IPS DF 4.7 (cell line): Measurements from ENCODE around the gene CCDC12.

ENCODE experiments used
- DNase-seq: peaks from one replicate; pipeline ENCODE4 v3.0.0-alpha.2; 2013; ENCODE audit warnings: low spot score; ENCODE audit errors: extremely low read depth

CCDC12 gene

DNA sequence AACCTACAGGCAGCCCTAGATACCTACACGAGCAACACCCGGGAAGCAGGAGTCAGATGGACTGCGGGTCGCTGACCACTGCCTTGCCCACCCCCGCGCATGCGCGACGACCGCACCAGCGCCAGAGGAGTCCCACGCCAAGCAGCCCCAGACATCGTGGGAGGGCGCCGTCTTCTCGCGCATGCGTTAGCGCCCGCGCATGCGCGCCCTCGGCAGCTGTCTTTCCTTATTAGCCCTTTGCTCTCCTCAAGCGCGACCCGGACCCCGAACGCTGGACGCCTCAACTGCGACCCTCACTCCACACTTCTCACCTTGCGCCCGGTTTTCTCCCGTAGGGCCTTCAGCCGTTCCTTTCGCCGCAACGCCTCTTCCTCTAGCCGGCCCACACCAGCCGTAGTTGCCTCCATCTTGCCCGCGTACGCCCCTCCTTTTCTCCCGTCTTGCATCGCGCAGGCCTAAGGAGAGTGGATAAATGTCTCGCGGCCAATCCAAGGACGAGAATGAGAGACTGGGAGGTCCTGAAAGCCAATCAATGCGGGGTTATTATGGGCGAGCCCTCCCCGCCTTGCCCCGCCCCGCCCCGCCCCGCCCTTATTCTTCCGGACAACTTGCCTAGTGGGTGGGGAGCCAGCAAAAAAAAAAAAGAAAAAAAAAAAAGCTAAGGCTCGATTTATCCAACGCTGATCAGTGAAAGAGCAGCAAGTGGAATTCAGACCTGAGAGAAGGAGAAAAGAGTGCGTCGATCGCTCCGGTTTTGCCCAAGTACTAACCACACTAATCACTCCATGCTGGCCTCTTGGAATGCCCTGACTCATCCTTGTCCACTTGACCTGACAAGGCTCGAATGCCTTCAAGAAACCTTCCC, at the start of gene CCDC12:
Gene CCDC12 (minus strand): TSS at position 420 of the 865 bp plus-strand sequence. CDS start 13 bp downstream, at position 407.
- peak; percentile 86 for DNase-seq

DNA sequence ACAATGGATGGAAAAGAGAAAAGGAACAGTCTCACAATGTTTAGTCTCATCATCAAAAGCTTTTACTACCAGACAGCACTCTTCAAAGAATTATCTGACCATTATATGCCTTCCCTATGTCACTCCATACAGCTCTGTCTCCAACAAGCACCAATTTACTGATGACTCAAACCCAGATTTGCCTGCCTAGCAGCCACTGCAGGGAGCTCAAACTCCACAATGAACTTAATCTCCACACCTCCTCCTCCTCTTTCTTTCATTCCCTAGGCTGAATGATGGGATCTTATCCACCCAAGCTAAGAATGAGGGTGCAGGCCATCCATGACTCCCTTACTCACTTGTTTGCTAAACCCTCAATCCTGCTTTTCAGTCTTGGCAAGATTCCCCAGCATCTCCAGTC, 48.4 kb upstream of the CCDC12 start:
- DNase-seq, result no peak

DNA sequence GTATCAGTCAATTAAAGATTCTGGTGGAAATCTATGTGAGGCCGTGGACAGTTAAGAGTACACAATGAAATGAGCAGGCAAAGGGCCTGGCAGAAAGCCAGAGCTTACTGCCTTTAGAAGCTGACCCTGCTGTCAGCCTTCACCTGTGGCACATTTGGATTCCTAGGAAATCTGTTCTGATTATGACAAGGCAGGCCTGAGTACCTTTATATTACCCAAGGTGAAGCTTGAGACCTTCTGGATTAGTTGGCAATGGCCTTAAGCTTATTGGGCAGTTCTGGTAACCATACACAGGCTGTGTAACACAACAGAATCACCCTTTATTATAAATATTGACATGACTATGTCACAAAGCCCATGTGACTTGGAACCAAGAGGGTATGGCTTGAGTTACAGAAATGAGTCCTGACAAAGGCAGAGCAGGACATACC, 46.1 kb upstream of the CCDC12 start:
- no peak for DNase-seq

DNA sequence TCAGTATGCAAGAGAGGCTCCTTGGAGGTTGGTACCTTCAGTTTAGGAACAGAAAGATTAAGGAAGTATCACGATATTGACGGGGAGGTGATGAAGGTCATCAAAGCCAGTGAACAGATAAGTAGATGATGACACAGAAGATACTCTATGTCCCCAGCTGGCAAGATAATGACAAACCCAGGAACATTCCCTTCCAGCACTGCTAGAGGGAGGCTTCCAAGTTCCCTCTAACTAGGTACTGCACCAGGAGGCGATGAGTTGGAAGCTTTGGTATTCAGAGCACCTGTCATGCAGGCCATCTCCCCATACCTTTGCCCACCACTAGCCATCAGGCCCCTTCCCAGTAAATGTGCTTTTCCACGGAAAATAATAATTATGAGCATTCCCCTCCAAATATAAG, 43.8 kb upstream of the CCDC12 start:
- DNase-seq, result no peak

DNA sequence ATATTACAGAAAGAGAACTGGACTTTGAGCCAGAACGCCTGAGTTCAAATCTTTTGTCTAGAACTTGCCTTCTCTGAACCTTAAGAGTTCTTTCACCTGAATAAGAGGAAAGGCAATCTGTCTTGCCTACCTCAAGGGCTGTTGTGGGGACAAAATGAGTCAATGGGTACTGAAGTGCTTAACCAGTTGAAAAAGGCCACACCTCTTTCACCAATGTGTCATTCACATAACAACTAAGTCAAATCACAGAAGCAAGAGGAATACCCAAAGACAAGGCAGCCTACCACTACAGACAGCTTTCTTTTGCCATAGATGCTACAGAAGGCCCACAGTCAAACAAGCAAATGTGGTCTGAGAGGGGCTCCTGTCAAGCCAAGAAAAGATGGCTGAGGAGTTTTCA, 42.7 kb upstream of the CCDC12 start:
- DNase-seq, result no peak

DNA sequence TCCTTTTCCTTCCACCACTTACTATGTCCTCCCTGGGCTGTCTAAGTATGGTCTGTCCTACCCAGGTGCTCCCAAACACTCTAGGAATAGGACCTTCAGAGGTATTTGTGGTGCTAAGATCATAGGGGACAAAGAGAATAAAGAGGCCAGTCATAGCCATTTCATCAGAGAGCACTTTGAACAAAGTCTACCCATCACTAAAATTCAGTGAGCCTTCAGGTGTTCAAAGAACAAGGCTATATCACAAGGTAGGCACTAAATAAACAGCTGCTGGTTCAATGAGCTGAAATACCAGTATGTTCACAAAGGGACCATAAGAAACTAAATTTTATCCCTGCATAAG, 41.7 kb upstream of the CCDC12 start:
- DNase-seq, result no peak

DNA sequence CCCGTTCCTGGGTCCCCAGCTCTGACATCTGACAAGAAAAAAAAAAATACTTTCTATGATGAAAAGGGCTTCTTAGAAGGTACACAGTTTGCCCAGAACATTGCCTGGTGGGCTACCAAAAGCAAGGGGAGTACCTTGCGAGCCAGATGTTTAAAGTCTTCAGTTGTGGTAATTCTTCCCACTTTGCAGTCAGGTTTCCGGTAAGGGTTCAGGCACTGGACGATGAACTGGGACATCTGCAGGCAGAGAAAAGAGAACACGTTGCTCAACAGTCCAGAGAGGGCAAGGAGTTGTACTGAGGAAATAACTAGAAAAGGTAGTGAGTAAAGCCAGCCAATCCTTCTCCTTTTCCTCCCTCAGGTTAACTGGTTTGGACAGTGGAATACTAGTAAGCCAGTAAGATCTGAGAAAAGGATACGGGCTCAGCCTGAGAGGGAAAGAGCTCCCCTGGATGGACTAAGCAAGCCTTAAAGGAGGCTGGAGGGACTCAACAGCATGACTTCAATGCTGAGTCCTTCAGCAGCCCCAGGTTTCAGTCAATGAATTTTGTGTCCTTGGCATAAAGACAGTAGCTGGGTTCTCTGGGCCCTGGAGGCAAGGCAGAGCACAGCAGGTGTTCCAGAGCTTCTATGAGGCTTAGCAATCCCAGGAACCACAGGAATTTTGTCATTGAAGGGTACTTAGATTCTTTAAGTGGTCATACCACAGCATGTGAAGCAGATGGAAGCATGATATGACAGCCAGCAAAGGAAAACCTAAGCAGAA, 41.1 kb upstream of the CCDC12 start:
- DNase-seq, result no peak

DNA sequence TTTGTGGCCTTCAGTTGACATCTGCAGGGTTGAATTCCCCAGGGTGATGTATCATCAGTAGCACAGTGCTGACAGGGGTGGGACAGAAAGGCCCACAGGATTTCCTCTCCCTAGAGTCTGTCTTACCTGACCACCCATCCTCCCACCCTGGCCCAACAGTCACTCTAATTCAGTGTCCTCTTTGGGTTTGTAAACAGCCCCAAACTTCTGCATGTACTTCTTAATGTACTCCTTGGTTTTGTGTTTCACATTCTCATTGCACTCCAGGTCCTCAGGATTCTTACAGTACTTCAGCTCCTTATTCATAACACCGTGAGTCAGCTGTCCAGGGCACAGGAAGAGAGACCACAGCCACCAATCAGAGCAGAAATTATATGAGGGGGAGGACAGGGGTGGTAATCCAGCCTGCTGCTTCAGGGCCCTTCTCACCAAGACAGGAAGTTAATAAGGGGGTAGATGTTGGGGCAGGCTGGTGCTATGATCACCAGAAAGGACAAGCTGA, 40.4 kb upstream of the CCDC12 start:
- DNase-seq, result no peak

DNA sequence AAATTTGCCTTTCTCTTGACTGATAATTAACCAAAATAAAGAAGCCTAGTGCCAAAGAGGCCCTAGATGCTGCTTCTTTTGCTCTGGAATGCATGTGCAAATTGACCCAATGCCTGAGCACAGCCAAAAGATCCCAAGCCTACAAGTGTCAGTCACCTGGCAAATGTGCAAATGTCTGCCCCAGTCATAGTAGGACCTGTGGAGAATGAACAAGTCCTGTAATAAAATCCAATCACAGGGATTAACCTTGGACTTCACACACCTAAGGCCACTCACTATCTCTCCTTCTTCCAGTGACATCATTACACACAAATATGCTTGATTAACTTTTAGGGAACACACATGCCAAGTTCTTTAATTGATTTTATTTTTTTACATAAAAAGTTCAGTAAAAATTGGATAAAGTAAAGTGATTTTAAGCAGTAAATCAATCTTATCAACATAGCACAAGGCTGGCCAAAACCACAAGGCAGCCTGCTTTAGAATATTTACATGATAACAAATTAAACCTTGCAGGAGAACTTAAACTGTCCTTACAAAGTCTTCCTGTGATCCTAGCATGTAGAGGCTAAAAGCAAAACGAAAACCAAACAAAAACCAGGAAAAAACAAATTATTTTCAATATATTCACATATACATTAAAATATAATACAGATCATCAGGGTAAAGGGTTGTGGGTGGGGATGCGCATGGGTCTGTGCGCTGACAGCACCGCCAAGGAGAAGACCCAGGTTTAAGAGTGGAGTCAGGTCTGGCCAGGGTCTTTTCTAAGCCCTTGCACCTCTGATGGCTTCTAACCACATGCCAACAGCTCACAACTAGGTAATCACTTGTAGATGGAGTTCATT, 39.8 kb upstream of the CCDC12 start:
- no peak for DNase-seq

DNA sequence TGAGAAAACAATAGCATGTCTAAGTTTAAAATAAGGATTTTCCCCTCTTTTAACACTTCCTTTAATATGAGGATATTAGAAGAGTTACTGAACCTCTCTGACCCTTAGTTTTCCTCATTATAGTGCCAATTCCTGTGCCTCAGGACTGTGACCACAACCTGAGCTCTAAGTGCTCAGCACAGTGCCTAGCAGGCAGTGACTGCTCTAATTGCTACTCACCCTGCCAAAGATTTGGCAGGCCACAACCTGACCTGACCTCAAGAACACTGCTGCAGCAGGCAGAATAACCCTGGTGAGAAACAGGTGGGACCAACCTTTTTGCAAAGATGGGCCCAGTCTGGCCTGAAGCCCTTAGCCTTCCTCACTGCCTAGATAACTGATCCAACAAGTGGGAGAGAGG, 38.6 kb upstream of the CCDC12 start:
- no peak for DNase-seq

DNA sequence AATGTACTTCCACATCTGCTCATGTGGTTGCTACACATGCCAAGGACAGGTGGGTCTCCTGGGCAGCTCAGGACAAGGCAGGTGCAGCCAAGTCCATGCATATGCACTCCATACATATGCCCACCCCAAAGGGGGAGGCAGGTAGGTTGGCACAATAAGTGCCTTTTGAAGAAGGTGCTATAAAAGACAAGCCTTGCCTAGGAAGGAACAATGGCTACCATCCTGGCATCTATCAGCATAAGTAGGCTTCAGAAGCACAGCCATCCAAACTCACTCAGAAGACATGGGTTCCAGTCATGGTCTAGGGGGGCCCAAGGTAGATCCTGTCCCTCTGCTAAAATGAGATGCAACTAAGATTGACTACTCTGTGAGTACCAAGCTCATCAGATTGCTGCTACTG, 37.5 kb upstream of the CCDC12 start:
- no peak for DNase-seq

DNA sequence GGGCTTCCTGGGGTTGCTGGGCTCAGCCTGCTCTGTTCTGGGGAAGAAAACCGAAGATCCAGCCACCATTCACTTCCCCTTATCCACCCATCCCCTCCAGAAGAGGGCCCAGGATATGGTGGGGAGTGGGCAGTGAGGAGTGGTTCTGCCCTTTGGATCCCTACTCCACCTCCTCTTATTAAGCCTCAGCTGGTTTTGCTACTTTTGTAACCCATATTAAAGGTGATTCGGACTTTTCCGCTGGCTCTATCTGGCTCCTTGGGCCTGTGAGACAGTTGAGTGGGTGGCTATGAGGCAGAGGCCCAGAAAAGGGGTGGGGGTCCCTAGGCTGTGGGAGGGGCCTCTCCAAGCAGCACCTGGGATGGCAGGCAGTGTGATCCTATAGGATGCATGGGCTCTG, 36.7 kb upstream of the CCDC12 start:
- no peak for DNase-seq

DNA sequence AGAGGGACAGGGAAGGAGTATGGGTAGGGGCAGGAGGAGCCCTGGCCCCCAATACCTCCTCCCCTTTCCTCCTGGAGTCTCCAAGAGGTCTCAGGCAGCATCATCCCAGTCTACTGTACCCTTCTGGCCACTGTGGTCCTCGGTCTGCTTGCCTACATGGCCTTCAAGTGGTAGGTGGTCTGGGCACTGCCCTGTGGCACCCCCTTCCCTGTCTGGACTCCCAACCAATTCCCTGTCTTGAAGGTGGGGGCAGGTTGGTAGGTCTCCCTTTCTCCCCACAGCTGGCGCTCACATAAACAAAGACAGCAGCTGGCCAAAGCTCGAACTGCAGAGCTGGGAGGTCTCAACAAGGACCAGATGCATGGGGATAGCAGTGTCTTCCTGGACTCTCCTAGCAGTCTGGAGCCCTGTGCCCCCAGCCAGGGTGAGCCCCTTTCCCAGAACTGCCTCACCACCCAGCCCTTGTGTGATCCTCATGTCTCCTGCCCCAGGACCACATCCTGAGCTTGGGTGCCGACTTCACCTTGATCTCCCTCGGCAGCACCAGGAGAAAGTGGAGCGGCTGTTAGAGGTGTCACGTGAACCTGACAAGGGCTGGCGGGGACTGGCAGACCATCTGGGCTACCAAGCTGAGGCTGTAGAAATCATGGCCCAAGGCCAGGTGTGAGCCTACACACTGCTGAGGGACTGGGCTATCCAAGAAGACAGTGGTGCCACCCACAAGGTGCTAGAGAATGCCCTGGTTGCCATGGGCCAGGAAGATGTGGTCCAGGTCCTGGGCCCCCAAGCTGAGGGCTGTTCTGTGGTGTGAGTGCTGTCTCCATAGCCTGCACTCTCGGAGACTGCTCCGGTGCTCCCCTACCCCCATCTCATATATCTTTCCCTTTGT, 36.0 kb upstream of the CCDC12 start:
- no peak for DNase-seq

DNA sequence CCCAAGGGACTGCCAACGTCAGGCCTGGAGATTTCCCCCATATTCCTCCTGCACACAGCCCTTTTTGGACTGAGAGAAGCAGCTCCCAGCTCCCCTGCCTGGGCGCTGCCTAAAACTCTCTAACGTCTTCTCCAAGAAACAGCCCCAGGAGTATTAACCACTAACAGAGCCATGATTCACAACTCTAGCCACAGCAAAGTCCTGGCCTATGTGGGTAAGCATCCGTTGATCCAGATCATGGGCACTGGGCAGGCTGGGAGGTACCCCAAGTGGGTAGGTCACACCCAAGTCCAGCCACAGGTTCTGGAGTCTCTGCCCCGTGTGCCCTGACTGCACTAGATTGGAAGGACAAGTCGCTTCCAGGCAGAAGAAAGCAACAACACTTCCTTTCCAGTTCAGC, 34.8 kb upstream of the CCDC12 start:
- no peak for DNase-seq

DNA sequence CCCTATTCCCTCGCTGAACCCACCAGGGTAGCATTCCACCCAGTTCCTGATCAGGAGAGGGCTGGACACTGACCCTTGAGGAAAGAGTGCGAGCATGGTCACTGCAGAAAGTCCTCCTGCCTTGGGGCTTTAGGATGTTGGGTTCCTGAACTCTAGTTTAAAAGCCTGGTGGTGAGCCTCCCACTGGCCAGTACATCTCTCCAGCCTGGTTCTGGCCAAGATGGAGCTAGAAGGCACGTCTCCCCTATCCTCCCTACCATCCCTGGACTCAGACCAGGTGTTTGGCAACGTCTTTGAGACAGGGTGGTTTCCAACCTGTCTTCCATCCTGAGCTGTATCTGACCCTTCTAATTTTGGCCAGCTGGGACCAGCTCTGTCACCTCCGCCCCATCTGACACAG, 34.4 kb upstream of the CCDC12 start:
- no peak for DNase-seq

DNA sequence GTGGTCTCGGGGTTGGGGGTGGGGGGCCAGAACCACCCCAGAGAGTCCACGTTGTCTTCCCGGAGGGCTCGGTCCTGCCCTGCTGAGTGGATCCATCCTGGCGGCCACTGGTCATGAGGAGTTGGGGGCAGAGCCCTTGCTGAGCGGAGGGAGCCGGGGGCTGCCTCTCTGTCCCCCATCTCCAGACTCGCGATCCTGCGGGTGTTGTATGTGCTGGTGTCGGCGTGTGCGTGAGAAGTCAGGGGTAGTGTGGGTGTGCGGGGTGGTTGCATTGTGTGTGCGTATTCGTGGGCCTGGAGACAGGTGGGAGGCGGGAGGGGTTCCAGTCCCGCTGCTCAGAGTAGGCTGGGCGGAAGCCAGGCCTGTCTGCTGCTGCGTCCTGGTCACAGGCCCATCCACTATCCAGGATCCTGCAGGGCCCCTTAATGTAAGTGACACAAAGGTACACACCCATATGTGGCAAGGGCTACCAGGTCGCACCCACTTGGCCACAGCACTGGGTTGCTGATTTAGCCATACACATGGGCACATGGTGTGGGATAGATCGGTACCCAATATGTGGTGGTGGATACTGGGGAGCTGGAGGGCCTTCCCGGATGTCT, 33.7 kb upstream of the CCDC12 start:
- no peak for DNase-seq

DNA sequence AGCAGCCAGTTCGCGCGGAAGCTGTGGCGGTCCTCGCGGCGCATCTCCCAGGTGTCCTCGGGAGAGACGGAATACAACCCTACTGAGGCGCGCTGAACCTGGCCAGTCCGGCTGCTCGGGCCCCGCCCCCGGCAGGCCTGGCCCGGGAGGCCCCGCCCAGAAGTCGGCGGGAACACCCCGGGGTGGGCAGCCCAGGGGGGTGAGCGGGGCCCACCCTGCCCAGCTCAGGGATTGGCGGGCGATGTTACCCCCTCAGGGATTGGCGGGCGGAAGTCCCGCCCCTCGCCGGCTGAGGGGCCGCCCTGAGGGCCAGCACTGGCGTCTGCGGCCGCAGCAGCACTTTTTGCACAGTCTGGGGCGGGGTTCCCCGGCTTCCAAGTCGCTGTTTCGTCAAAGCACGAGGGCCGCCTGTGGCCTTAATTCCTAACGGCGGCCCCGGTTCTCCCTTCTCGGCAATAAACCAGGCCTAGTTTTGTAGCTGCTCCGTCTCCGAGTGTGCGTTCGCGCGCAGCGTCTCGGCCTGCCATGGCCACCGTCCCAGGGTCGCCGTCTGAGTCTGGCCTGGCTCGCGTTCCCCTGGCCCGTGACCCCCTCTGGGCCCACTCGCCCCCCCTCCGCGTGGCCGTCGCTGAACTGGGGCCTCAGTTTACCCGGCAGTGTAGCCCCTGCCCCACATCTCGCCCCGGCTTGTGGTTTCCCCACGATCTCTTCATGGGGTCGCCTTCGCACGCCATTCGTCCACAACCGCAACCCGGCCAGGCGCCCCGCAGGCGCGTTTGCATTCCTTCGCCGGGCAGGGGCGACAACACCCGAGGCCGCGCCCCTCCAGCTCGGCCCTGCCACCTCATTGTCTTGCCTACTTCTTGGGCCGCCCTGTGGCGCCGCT, 32.9 kb upstream of the CCDC12 start:
- no peak for DNase-seq

DNA sequence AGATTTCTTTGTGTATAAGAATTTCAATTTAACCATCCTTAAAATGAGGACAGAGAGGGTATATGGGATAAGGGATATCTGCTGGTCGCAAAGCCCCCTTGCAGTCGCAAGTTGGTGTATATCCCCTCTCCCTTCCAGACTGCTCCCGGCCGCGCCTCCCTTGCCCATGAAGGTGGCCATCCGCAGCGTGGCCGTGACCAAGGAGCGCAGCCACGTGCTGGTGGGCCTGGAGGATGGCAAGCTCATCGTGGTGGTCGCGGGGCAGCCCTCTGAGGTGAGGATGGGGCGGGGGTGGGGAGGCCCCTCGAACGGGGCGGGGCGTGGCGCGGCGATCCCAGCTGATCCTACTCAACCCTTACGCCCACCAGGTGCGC, 32.3 kb upstream of the CCDC12 start:
- DNase-seq, result no peak

DNA sequence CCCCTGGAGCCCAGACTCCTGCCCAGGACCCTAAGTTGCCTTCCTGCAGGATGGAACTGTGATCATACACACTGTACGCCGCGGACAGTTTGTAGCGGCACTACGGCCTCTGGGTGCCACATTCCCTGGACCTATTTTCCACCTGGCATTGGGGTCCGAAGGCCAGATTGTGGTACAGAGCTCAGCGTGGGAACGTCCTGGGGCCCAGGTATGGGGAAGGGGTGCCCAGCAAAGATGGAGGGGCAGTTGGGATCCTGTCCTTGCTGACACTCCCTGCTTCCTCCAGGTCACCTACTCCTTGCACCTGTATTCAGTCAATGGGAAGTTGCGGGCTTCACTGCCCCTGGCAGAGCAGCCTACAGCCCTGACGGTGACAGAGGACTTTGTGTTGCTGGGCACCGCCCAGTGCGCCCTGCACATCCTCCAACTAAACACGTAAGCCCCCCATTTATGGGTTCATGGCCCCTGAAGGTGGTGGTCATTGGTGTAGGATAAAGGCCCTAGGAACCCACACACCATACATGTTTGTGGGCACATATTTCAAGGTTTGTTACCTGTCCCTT, 31.8 kb upstream of the CCDC12 start:
- DNase-seq, result no peak
